Measurements from ENCODE around the gene CYB561D1.

CYB561D1 gene

GRCh38 chr1:109502364-109502851 is 8.5 kb downstream of the CYB561D1 start:
- DNase-seq = no peak

DNA sequence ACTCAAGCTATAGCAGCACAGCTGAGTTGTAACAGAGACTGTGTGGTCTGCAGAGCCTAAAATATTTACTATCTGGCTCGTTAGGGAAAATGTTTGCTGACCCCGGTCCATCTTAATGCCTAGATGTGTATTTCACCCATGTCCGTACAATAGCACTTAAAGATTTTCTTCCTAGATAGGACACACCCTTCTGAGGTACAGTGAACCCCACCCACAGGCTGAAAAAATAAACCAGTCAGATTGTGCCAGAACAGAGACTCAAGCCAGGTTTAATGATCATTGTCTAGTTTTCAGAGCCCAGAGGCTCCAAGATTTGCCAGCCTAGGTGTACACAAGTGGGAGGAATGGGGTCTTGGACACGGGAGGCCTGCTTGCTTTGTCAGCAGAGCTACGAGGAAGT is 10.0 kb downstream of the CYB561D1 start:
- no peak for DNase-seq

- no peak for DNase-seq
These were observed 11.1 kb downstream of the CYB561D1 start for GRCh38 chr1:109504974-109505373.

GRCh38 chr1:109508001-109508872 is 14.3 kb downstream of the CYB561D1 start:
- no peak for DNase-seq

DNA sequence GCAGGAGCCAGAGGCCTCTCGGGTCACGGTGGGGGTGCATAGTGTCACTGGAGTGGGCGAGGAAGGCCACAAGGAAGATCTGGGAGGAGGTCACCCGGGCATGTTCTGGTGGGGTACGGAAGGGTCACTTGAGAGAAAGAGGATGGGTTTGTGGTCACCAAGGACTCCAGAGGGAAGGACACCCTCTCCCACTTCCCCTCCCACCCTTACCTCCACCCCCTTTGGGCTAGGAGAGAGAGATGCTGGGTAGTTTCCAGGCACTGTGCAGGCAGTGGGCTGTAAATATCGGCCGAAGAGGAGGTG is 14.9 kb downstream of the CYB561D1 start:
- DNase-seq = no peak

GRCh38 chr1:109509176-109510134 is 15.6 kb downstream of the CYB561D1 start, which contains the start of gene AMIGO1:
Gene AMIGO1 (minus strand): TSS chr1:109509727. CDS start chr1:109508912, 815 bp downstream.
- DNase-seq = no peak

DNA sequence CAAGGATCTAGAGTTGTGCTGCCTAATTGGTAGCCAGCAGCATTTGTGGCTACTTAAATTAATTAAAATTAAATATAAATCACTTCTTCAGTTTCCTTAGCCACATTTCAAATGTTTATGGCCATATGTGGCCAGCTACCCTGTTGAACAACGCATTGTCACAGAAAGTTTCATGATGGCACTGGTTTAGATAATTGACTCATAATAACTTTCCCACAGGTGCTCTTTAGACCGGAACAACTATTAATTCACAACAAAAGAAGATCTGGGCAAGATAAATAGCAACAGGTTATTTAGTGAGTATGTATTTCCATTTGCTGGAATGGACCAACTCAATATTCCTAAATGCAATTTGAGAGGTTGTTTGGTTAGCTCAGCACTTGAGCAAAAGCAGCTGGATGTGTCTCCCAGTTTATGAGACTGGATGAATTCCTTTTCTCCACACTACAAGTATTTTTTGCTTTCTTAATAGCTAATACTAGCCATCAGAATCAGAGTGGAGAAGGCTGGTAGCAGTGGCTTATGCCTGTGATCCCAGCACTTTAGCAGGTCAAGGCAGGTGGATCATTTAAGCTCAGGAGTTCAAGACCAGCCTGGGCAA is 19.3 kb downstream of the CYB561D1 start:
- DNase-seq = no peak

GRCh38 chr1:109514846-109515245 is 21.0 kb downstream of the CYB561D1 start:
- DNase-seq = no peak

GRCh38 chr1:109516872-109517271 is 23.0 kb downstream of the CYB561D1 start:
- DNase-seq = no peak

DNA sequence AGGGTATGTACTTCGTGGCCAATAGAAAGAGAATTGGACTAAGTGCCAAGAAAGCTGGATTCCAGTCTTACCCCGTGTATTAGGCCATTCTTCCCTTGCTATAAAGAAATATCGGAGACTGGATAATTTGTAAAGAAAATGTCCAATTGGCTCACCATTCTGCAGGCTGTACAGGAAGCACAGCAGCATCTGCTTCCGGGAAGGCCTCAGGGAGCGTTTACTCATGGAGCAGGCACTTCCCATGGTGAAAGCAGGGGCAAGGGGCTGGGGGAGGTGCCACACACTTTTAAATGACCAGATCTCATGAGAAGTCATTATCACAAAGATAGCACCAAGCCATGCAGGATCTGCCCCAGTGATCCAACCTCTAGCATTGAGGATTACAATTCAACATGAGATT is 23.4 kb downstream of the CYB561D1 start:
- no peak for DNase-seq

DNA sequence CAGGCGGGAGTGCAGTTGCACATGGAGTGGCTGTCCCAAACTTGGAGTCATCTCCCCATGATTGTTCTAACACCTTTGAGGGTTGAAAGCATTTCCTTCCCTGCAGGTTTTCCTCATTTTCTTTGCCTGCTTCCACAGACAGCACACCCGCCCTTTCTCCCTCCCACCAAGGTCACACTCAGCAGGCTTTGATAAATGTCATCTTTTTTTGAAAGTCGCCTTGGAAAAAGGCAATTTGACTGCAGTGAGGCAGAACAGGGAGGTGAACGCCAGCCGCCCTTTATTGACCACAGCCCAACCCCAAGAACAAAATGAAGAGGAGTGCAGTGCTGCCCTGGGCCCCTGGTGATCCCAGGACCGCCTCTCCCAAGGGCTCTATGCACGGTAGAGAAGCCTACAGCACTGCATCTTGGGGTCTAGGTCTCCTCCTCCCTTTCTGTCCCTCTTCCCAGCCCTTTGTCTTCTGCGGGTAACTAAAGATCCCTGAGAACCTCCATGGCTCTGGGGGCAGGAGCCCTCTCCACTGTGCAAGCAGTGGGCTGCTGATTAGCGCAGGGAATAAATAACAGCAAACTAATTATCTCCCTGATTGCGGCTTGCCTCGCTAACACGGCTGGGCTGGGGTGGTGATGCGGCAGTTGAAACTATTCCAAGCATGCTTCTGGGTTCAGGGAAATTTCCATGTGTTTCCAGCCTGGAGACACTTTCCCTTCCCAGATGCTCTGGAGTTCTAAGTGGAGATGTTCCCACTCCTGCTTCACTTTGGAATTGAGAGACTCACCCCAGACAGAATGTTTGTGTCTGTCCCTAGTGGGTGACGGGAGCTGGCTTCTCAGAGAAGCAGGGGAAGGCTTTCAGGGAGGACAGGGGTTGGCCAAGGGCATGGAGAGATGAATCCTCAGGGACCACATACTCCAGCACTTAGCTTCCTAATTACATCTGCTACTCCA is 27.4 kb downstream of the CYB561D1 start:
- no peak for DNase-seq

GRCh38 chr1:109522026-109522425 is 28.1 kb downstream of the CYB561D1 start:
- DNase-seq = no peak

DNA sequence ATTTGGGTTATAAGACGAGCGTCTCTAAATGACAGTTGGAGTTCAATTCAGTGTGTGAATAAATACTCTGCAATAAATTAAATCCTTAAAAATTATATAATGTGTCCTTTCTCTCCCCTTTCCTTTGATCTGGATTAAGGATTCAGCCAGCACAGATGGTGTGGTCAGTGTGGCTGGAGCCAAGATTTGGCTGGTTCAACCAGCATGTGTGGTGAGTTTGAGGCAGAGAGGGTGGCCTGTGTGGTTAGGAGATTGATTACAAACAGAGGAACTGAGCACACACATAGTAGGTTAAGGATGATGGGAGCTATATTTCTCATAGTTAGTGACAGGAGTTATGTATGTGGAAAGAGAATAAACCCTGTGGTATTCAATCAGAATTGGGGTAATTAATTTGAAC is 29.8 kb downstream of the CYB561D1 start:
- no peak for DNase-seq

DNA sequence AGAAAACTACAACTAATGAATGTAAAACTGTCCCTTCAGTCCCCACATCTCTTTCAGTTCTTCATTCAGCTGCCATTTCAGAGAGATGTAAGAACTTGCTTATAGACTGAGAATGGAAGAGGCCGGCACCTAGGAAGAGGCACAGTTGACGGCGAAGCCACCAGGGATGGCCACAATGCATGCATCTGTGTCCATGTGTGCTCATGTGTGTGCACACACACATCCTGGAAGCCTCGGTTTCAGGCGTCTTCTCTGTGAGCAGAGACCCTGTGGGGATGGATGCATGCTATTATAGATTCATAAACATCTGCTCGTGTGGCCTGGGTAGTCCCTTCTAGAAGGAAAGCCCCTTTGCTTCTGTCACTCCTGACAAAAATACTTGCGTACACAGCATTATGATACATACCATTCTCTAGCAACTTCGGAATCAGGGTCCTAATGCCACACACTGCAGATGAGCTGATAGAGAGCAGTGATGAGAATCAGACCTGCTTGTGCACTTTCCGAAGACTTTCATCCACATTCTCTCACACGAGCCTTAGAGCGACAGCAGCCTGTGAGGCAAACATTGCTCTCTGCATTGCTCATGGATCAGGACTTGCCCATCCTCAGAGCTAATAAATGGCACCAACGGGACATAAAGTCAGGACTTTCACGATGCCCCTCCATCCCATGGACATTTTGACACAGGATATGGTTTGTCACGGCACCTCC is 33.4 kb downstream of the CYB561D1 start:
- DNase-seq = no peak

GRCh38 chr1:109527846-109528695 is 34.2 kb downstream of the CYB561D1 start:
- DNase-seq = no peak

- no peak for DNase-seq
These were observed 34.8 kb downstream of the CYB561D1 start for GRCh38 chr1:109528712-109529111.

DNA sequence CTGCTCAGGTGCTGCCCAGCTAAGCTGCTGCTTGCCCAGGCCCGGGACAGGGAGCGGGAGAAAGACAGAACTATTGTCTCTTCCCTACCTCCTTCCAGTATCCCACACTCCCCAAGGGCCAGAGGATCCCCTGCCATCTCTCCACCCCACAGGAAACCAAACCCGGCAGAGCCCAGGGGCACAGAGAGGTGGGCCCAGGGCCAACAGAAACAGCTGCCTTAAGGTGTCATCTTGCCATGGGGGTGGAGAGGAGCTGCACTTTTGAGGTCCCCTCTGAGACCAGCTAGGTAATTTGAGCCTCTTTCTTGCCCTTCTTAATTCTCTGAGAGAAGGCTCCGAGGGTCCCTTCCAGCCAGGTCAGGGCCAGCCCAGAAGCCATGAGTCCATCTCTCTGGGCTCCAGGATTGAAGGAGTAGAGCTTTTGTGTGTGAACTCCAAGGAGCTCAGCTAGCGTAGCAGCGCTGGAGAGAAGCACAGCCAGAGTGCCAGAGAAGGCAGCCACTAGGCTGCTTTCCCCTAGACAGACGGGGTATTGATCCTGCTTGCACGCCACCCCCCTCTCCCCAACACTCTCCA is 36.1 kb downstream of the CYB561D1 start:
- DNase-seq = no peak

DNA sequence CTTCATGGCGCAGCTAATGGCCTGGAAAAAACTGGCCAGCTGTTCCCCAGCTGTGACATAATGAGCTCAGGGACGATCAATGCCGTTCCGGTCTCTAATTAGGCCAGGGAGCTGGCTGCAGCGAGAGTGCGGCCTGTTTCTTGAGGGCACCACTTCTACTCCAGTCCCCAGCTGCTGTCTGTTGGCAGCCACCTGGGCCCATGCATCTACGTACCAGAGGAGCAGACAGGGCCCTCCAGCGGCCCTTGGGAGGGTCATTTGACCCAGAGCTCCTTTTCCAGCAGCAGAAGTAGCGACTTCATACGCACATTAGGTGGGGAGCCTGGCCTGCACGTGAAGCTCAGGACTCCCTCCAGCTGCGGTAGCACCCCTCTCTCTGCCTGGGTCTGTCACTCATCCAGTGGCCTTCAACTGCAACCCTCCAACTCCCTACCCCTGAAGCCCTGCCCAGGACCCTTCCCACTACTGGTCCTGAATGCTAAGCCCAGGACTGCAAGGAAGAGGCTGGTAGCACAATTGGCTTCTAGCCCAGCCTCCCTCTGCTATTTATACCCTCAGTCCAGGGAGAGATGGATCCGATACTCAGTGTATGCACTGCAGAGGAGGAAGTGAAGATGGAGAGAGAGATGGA is 36.7 kb downstream of the CYB561D1 start:
- DNase-seq = no peak

DNA sequence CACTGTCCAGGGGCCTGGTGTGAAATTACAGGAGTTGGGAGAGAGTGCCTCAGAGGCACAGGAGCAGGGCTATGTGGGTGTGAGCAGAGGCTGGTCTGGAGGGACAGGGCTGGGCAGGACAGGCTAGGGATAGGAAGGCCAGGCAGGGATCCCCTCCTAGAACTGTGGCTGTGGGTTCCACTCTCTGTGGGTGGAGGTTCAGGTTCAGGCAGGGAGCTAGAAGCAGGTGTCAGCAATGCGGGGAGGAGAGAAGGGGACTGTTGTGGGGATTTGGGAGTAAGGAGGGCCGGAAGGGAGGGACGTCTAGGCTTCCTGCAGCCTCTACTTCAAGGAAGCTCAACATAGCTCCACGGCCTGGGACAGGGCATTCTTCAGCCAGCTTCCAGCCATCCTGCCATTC is 37.5 kb downstream of the CYB561D1 start:
- no peak for DNase-seq
